Stimulated activated effector memory CD8-positive, alpha-beta T cell treated with anti-CD3 and anti-CD28 coated beads, Interleukin-12 subunit alpha, Interleukin-12 subunit beta, amount 100 ng/mL, for 72 hours (primary cell): ENCODE results near the gene ACVR1.
"Not testable (repeated sequence)": the region's sequence is repeated elsewhere in the genome, so short reads cannot be mapped to it uniquely, and the experiment has no call there.

Experiments used
- ATAC-seq: fragments of 150-1000 bp; cut with Tn5 transposase; 2 replicates; pipeline ENCODE4 v1.10.0; 2021
- DNase-seq, 2 donors: peaks; one replicate each; pipeline ENCODE4 v3.0.0; 2021 to 2022; ENCODE audit warnings: low spot score in 2 of 2
- H3K27ac Mint-ChIP-seq: one replicate; pipeline ENCODE4 v1.8.0; 2022; ENCODE audit warnings: mild to moderate bottlenecking, mixed read lengths
- H3K36me3 Mint-ChIP-seq: one replicate; pipeline ENCODE4 v1.8.0; 2022; ENCODE audit warnings: mild to moderate bottlenecking, mixed read lengths
- H3K4me1 Mint-ChIP-seq: one replicate; pipeline ENCODE4 v1.8.0; 2022; ENCODE audit warnings: mixed read lengths
- H3K4me3 Mint-ChIP-seq: one replicate; pipeline ENCODE4 v1.8.0; 2022; ENCODE audit warnings: mild to moderate bottlenecking, mixed read lengths
- H3K9me3 Mint-ChIP-seq: one replicate; pipeline ENCODE4 v1.8.0; 2022; ENCODE audit warnings: mixed read lengths

The ACVR1 gene

GRCh38 chr2:157732596-157732995, 143.5 kb downstream of the ACVR1 start:
- no peak for DNase-seq
- no peak overlapping the region for H3K27ac Mint-ChIP-seq
- no peak overlapping the region for H3K4me3 Mint-ChIP-seq
- H3K9me3 Mint-ChIP-seq: peaks cover 9% of the 10 kb centered on the region
- no peaks in the 10 kb centered on the region for H3K4me1 Mint-ChIP-seq
- no peak for ATAC-seq
- H3K36me3 Mint-ChIP-seq: peaks cover 42% of the 10 kb centered on the region

GRCh38 chr2:157727693-157728092, 148.4 kb downstream of the ACVR1 start:
- ATAC-seq: no peak
- Mint-ChIP-seq H3K9me3 (peaks cover 25% of the 10 kb centered on the region), H3K36me3 (no peaks in the 10 kb centered on the region), H3K4me3 (no peak overlapping the region), H3K27ac (no peak overlapping the region), H3K4me1 (no peaks in the 10 kb centered on the region)
- no peak for DNase-seq

- H3K27ac Mint-ChIP-seq: no peak overlapping the region
- ATAC-seq (no peak), DNase-seq (no peak)
- H3K36me3 Mint-ChIP-seq: no peaks in the 10 kb centered on the region
- H3K4me1 Mint-ChIP-seq: no peaks in the 10 kb centered on the region
- H3K9me3 Mint-ChIP-seq: peaks cover 32% of the 10 kb centered on the region
- H3K4me3 Mint-ChIP-seq: no peak overlapping the region
Observed at GRCh38 chr2:157726946-157727345, 149.2 kb downstream of the ACVR1 start.

GRCh38 chr2:157725846-157726245, 150.3 kb downstream of the ACVR1 start:
- no peaks in the 10 kb centered on the region for H3K36me3 Mint-ChIP-seq
- H3K27ac Mint-ChIP-seq: no peak overlapping the region
- H3K4me1 Mint-ChIP-seq: no peaks in the 10 kb centered on the region
- peaks cover 30% of the 10 kb centered on the region for H3K9me3 Mint-ChIP-seq
- H3K4me3 Mint-ChIP-seq: no peak overlapping the region
- ATAC-seq (no peak), DNase-seq (no peak)

GRCh38 chr2:157722580-157723234, 153.4 kb downstream of the ACVR1 start:
- DNase-seq (no peak), ATAC-seq (no peak)
- H3K9me3 Mint-ChIP-seq: peaks cover 24% of the 10 kb centered on the region
- no peak overlapping the region for H3K4me3 Mint-ChIP-seq
- H3K27ac Mint-ChIP-seq: no peak overlapping the region
- H3K4me1 Mint-ChIP-seq: no peaks in the 10 kb centered on the region
- H3K36me3 Mint-ChIP-seq: no peaks in the 10 kb centered on the region

- peaks cover 22% of the 10 kb centered on the region for H3K9me3 Mint-ChIP-seq
- no peak for ATAC-seq
- no peak overlapping the region for H3K4me3 Mint-ChIP-seq
- no peak overlapping the region for H3K27ac Mint-ChIP-seq
- no peak for DNase-seq
- H3K4me1 Mint-ChIP-seq: no peaks in the 10 kb centered on the region
- no peaks in the 10 kb centered on the region for H3K36me3 Mint-ChIP-seq
Observed at GRCh38 chr2:157720504-157720903, 155.6 kb downstream of the ACVR1 start.

GRCh38 chr2:157704653-157705052, 171.5 kb downstream of the ACVR1 start:
- not testable (repeated sequence) for DNase-seq, H3K4me1 Mint-ChIP-seq, ATAC-seq, H3K4me3 Mint-ChIP-seq, H3K27ac Mint-ChIP-seq, H3K36me3 Mint-ChIP-seq
- peaks cover 25% of the 10 kb centered on the region for H3K9me3 Mint-ChIP-seq

GRCh38 chr2:157704148-157704547, 172.0 kb downstream of the ACVR1 start:
- not testable (repeated sequence) for H3K27ac Mint-ChIP-seq, H3K4me1 Mint-ChIP-seq, ATAC-seq, H3K4me3 Mint-ChIP-seq, DNase-seq, H3K36me3 Mint-ChIP-seq
- H3K9me3 Mint-ChIP-seq: peaks cover 26% of the 10 kb centered on the region

- peaks cover 22% of the 10 kb centered on the region for H3K9me3 Mint-ChIP-seq
- ATAC-seq: no peak
- H3K4me3 Mint-ChIP-seq: no peak overlapping the region
- no peaks in the 10 kb centered on the region for H3K4me1 Mint-ChIP-seq
- no peaks in the 10 kb centered on the region for H3K36me3 Mint-ChIP-seq
- H3K27ac Mint-ChIP-seq: no peak overlapping the region
- no peak for DNase-seq
Observed at GRCh38 chr2:157699806-157700205, 176.3 kb downstream of the ACVR1 start.

- H3K4me3 Mint-ChIP-seq: no peak overlapping the region
- no peak for DNase-seq
- H3K36me3 Mint-ChIP-seq: no peaks in the 10 kb centered on the region
- H3K4me1 Mint-ChIP-seq: no peaks in the 10 kb centered on the region
- peaks cover 22% of the 10 kb centered on the region for H3K9me3 Mint-ChIP-seq
- H3K27ac Mint-ChIP-seq: no peak overlapping the region
- ATAC-seq: no peak
Observed at GRCh38 chr2:157699009-157699408, 177.1 kb downstream of the ACVR1 start.

- Mint-ChIP-seq H3K4me1 (no peaks in the 10 kb centered on the region), H3K9me3 (peaks cover 22% of the 10 kb centered on the region), H3K27ac (no peak overlapping the region), H3K4me3 (no peak overlapping the region), H3K36me3 (no peaks in the 10 kb centered on the region)
- ATAC-seq (no peak), DNase-seq (no peak)
Observed at GRCh38 chr2:157698430-157698829, 177.7 kb downstream of the ACVR1 start.

GRCh38 chr2:157696036-157696435, 180.1 kb downstream of the ACVR1 start:
- H3K27ac Mint-ChIP-seq: no peak overlapping the region
- no peaks in the 10 kb centered on the region for H3K36me3 Mint-ChIP-seq
- H3K4me3 Mint-ChIP-seq: no peak overlapping the region
- DNase-seq (no peak), ATAC-seq (no peak)
- peaks cover 13% of the 10 kb centered on the region for H3K9me3 Mint-ChIP-seq
- H3K4me1 Mint-ChIP-seq: no peaks in the 10 kb centered on the region

GRCh38 chr2:157692768-157693167, 183.4 kb downstream of the ACVR1 start:
- ATAC-seq (no peak), DNase-seq (no peak)
- H3K27ac Mint-ChIP-seq: no peak overlapping the region
- no peaks in the 10 kb centered on the region for H3K9me3 Mint-ChIP-seq
- H3K4me3 Mint-ChIP-seq: no peak overlapping the region
- no peaks in the 10 kb centered on the region for H3K36me3 Mint-ChIP-seq
- no peaks in the 10 kb centered on the region for H3K4me1 Mint-ChIP-seq

GRCh38 chr2:157691695-157692094, 184.4 kb downstream of the ACVR1 start:
- H3K4me1 Mint-ChIP-seq: no peaks in the 10 kb centered on the region
- ATAC-seq (no peak), DNase-seq (no peak)
- H3K4me3 Mint-ChIP-seq: no peak overlapping the region
- H3K9me3 Mint-ChIP-seq: no peaks in the 10 kb centered on the region
- no peak overlapping the region for H3K27ac Mint-ChIP-seq
- no peaks in the 10 kb centered on the region for H3K36me3 Mint-ChIP-seq

- ATAC-seq (no peak), DNase-seq (no peak)
- no peaks in the 10 kb centered on the region for H3K9me3 Mint-ChIP-seq
- no peaks in the 10 kb centered on the region for H3K36me3 Mint-ChIP-seq
- H3K4me1 Mint-ChIP-seq: no peaks in the 10 kb centered on the region
- H3K27ac Mint-ChIP-seq: no peak overlapping the region
- no peak overlapping the region for H3K4me3 Mint-ChIP-seq
Observed at GRCh38 chr2:157691131-157691530, 185.0 kb downstream of the ACVR1 start.
